ENCODE data around the gene MMP20. TPM values are rescaled to one million over a fixed set of nuclear protein-coding genes. Genes with fewer than 3 reads are reported as not detected.
A peak's percentile ranks its signal among the peaks of the same experiment; 100 is the strongest.

The MMP20 gene
- total RNA-seq, 4 donors from 2014 or later, result not detected

DNA sequence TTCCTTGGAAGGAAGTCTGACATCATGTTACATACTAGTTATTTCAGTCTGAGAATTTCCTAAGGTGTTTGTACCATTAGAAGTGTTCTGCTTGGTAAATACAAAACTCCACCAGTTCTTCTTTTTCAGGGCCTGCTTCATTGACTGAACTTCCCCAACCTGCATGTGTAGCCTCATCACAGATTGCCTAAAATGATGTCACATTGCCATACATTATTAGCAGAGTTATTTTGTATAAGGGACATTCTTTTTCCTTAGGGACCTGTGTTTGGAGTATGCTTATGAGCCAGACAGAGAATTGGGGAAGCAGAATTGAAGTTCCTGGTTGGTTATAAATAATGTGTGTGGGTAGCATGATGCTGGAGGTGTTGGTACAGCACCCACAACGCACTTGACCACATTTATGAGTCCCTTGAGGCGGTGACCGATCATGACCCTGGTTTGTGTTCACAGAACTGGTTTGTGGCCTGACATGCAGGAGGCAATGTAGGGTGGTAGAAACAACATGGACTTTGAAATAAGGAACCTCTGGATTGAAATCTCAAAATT, 78.1 kb downstream of the MMP20 start:
- Histone ChIP-seq H3K27ac (peak overlapping the region in 1 of 4 donors; percentile 18), H3K4me3 (no peak overlapping the region), H3K27me3 (no peaks in the 10 kb centered on the region), H3K9me3 (no peaks in the 10 kb centered on the region), H3K36me3 (no peaks in the 10 kb centered on the region), H3K4me1 (no peaks in the 10 kb centered on the region)
- TF ChIP-seq, protein P1, sequence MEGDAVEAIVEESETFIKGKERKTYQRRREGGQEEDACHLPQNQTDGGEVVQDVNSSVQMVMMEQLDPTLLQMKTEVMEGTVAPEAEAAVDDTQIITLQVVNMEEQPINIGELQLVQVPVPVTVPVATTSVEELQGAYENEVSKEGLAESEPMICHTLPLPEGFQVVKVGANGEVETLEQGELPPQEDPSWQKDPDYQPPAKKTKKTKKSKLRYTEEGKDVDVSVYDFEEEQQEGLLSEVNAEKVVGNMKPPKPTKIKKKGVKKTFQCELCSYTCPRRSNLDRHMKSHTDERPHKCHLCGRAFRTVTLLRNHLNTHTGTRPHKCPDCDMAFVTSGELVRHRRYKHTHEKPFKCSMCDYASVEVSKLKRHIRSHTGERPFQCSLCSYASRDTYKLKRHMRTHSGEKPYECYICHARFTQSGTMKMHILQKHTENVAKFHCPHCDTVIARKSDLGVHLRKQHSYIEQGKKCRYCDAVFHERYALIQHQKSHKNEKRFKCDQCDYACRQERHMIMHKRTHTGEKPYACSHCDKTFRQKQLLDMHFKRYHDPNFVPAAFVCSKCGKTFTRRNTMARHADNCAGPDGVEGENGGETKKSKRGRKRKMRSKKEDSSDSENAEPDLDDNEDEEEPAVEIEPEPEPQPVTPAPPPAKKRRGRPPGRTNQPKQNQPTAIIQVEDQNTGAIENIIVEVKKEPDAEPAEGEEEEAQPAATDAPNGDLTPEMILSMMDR (IDR thresholded peaks at IDR 0.05), result no peak
- no peak for TF ChIP-seq POLR2A (IDR thresholded peaks at IDR 0.05)
- peak in 2 of 3 donors; percentile 51 to 62 for DNase-seq

DNA sequence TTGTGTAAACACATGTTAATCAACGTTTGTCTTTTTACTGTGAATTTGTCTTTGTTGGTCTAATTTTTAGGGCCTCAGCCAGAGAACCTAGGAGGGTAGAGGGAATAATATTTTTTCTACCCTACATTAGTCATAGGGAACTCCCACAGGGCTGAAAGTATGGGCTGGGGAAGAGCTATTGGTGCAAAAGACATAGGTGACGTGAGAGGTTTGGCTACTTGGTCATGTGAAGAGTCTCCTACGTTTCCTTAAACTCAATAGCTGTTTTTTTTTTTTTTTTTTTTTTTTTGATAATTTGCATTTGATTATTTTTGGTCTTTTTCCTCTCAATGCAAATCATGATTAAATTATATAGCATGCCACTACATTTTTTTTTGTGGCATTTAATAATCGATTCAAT, 78.7 kb downstream of the MMP20 start:
- no peak for DNase-seq
- Histone ChIP-seq H3K27ac (no peak overlapping the region), H3K4me3 (no peak overlapping the region), H3K4me1 (no peaks in the 10 kb centered on the region), H3K27me3 (no peaks in the 10 kb centered on the region), H3K36me3 (no peaks in the 10 kb centered on the region), H3K9me3 (no peaks in the 10 kb centered on the region)
- no peak for TF ChIP-seq POLR2A (IDR thresholded peaks at IDR 0.05)
- TF ChIP-seq, protein P1 (IDR thresholded peaks at IDR 0.05), result no peak

DNA sequence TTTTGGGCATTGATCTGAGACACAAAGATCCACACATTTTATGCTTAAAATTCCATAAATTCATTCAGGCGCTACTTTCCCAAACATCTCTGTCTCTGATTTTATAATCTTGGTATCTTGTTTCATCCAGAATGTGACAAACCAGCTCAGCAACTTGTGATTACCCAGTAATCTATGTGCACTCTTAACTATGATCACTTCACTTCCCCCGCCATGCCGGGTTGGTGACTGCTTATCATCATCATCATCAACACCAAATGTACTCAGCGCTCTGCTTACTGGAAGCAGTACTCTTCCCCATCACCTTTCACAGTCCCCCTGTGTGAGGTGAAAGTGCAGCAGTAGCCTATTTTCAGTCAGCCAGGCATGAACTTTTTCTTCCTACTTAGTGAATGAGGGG, 79.4 kb downstream of the MMP20 start:
- no peak overlapping the region for H3K27ac ChIP-seq
- no peaks in the 10 kb centered on the region for H3K4me1 ChIP-seq

DNA sequence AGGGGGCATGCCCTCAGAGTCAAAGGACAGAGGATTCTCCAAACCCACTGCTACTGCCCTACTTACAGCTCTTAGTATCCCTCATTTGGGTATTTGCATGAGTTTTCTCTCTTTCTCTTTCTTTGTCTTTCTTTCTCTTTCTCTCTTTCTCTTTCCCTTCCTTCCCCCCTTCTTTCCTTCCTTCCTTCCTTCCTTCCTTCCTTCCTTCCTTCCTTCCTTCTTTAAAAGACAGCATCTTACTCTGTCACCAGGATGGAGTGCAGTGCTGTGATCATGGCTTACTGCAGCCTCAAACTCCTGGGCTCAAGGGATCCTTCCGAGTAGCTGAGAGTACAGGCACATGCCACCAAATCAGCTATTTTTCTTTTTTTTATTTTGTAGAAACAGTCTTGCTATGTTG, 80.5 kb downstream of the MMP20 start:
- no peak for DNase-seq
- TF ChIP-seq POLR2A (IDR thresholded peaks at IDR 0.05), result no peak
- TF ChIP-seq, protein P1 (IDR thresholded peaks at IDR 0.05), result no peak

More for the DNA sequence above, 79.4 kb downstream of the MMP20 start:
- TF ChIP-seq, protein P1 (IDR thresholded peaks at IDR 0.05), result no peak
- no peak for TF ChIP-seq POLR2A (IDR thresholded peaks at IDR 0.05)
- no peak overlapping the region for H3K4me3 ChIP-seq
- no peak for DNase-seq
- no peaks in the 10 kb centered on the region for H3K36me3 ChIP-seq
- no peaks in the 10 kb centered on the region for H3K27me3 ChIP-seq
- H3K9me3 ChIP-seq, result no peaks in the 10 kb centered on the region

DNA sequence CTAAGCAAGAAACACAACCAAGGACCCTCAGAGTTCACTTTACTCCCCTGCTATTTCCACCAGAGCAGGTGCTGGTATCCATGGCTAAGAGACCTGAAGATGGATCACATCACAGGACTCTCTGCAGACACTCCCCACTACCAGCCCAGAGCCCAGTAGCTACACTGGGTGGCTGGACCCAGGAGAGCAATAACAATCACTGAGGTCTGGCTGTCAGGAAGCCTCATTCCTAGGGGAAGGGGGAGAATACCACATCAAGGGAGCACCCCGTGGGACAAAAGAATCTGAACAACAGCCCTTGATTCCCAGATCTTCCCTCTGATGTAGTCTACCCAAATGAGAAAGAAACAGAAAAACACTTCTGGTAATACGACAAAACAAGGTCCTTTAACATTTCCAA, 85.6 kb downstream of the MMP20 start:
- no peak for DNase-seq
- TF ChIP-seq, protein P1 (IDR thresholded peaks at IDR 0.05), result no peak
- no peak for TF ChIP-seq POLR2A (IDR thresholded peaks at IDR 0.05)
- H3K4me3 ChIP-seq, result no peak overlapping the region
- no peaks in the 10 kb centered on the region for H3K9me3 ChIP-seq
- H3K27me3 ChIP-seq, result no peaks in the 10 kb centered on the region
- H3K36me3 ChIP-seq, result no peaks in the 10 kb centered on the region
- no peaks in the 10 kb centered on the region for H3K4me1 ChIP-seq
- H3K27ac ChIP-seq, result no peak overlapping the region

More for the DNA sequence above, 80.5 kb downstream of the MMP20 start:
- H3K27me3 ChIP-seq, result no peaks in the 10 kb centered on the region
- no peaks in the 10 kb centered on the region for H3K36me3 ChIP-seq
- no peaks in the 10 kb centered on the region for H3K4me1 ChIP-seq
- no peaks in the 10 kb centered on the region for H3K9me3 ChIP-seq
- H3K27ac ChIP-seq, result no peak overlapping the region
- H3K4me3 ChIP-seq, result no peak overlapping the region

DNA sequence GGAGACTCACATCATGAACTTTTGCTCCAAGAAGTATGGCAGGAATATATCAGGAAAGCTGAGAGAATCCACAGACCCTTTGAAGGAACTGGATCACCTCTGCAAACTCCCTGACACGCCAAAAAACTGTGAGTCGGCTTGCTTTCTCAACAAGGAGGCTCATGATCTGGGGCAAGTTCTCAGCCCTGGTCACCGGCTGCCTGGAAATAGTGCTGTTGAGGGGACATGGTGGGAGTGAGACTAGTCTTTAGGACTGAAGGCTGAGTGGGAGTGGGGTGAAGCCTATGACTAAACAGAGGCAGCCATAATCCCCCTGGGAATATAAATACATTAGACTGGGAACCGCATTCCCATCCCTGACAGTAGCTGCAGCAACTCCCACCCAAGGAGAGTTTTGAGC, 86.2 kb downstream of the MMP20 start:
- H3K36me3 ChIP-seq, result no peaks in the 10 kb centered on the region
- no peaks in the 10 kb centered on the region for H3K27me3 ChIP-seq
- H3K9me3 ChIP-seq, result no peaks in the 10 kb centered on the region
- H3K4me1 ChIP-seq, result no peaks in the 10 kb centered on the region
- TF ChIP-seq, protein P1 (IDR thresholded peaks at IDR 0.05), result no peak
- TF ChIP-seq POLR2A (IDR thresholded peaks at IDR 0.05), result no peak
- no peak overlapping the region for H3K27ac ChIP-seq
- no peak for DNase-seq
- H3K4me3 ChIP-seq, result no peak overlapping the region
